ACC112 (cell line): ENCODE results near the gene PHF8.

Experiments
- H2AFZ ChIP-seq: fragments of 200-600 bp; sonication (generic); one replicate; pipeline ENCODE4 v1.6.0; 2017; ENCODE audit warnings: antibody characterized with exemption, low read length; ENCODE audit not compliant: unreplicated experiment
- H3K27ac ChIP-seq: fragments of 200-600 bp; sonication (generic); 2 replicates; pipeline ENCODE4 v1.5.1; 2014; ENCODE audit warnings: low read depth, mild to moderate bottlenecking, antibody characterized with exemption, low read length, moderate library complexity
- H3K27me3 ChIP-seq: fragments of 200-600 bp; sonication (generic); 2 replicates; pipeline ENCODE4 v1.6.1; 2014; ENCODE audit warnings: mild to moderate bottlenecking, antibody characterized with exemption, low read length, moderate library complexity, mixed read lengths; ENCODE audit not compliant: insufficient read depth
- H3K36me3 ChIP-seq: fragments of 200-600 bp; sonication (generic); 2 replicates; pipeline ENCODE4 v1.6.1; 2016; ENCODE audit warnings: mild to moderate bottlenecking, antibody characterized with exemption, low read length, moderate library complexity, mixed read lengths; ENCODE audit not compliant: insufficient read depth
- H3K4me1 ChIP-seq: fragments of 200-600 bp; sonication (generic); one replicate; pipeline ENCODE4 v1.6.1; 2016; ENCODE audit warnings: low read length, mixed read lengths; ENCODE audit not compliant: insufficient read depth, unreplicated experiment, control insufficient read depth
- H3K4me3 ChIP-seq: fragments of 200-600 bp; sonication (generic); 2 replicates; pipeline ENCODE4 v1.5.1; 2014; ENCODE audit warnings: mild to moderate bottlenecking, low read depth, low read length
- H3K79me2 ChIP-seq: fragments of 200-600 bp; sonication (generic); one replicate; pipeline ENCODE4 v1.6.0; 2016; ENCODE audit warnings: low read length; ENCODE audit not compliant: control insufficient read depth, unreplicated experiment, insufficient read depth

Gene PHF8

GRCh38 chrX:54024350-54024749 is 19.9 kb downstream of the PHF8 start:
- Histone ChIP-seq H3K36me3 (no peaks in the 10 kb centered on the region), H3K27me3 (no peaks in the 10 kb centered on the region)

DNA sequence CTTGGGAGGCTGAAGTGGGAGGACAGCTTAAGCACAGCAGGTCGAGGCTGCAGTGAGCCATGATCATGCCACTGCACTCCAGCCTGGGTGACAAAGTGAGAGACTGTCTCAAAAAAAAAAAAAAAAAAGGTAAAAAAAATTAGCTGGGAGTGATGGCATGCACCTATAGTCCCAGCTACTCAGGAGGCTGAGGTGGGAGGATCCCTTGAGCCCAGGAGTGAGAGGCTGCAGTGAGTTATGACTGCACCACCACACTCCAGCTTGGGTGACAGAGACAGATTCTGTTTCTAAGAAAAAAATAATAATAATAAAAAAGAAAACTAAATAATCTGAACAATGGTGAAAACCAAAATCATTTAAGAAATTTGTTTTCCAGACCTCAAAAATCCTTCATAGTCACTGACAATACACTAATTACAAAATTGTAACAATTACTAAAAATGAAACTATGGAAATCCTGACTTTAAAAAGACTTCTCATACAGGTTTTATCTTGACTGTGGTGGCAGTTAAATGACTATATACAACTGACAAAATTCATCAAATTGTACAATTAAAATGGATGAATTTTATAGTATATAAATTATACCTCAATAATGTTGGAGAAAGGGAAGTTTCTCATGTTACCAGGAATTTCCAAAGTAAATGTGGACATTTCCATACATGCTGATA is 31.3 kb downstream of the PHF8 start:
- H2AFZ ChIP-seq, result no peak overlapping the region
- H3K4me3 ChIP-seq, result no peak overlapping the region
- no peaks in the 10 kb centered on the region for H3K27me3 ChIP-seq
- no peaks in the 10 kb centered on the region for H3K4me1 ChIP-seq
- no peaks in the 10 kb centered on the region for H3K79me2 ChIP-seq
- H3K27ac ChIP-seq, result no peak overlapping the region
- no peaks in the 10 kb centered on the region for H3K36me3 ChIP-seq

More at GRCh38 chrX:54024350-54024749, 19.9 kb downstream of the PHF8 start:
- no peak overlapping the region for H2AFZ ChIP-seq
- H3K4me1 ChIP-seq, result no peaks in the 10 kb centered on the region
- H3K27ac ChIP-seq, result no peak overlapping the region
- H3K4me3 ChIP-seq, result no peak overlapping the region
- H3K79me2 ChIP-seq, result no peaks in the 10 kb centered on the region

DNA sequence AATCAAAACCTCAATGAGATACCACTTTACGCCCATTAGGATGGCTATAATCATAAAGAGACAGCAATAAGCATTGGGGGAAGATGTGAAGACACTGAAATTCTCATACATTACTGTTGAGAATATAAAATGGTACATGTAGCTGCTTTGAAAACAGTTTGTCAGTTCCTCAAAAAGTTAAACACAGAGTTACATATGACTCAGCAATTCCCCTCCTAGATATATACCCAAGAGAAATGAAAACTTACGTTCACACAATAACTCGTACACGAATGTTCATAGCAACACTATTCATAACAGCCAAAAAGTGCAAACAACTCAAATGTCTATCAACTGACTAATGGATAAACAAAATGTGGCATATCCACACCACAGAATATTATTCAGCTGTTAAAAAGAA is 36.6 kb downstream of the PHF8 start:
- 0 out of 2 replicates have a peak, but pooled peaks cover 4% of the 10 kb centered on the region for H3K36me3 ChIP-seq
- no peaks in the 10 kb centered on the region for H3K27me3 ChIP-seq
- no peak overlapping the region for H3K4me3 ChIP-seq
- no peak overlapping the region for H3K27ac ChIP-seq
- H3K79me2 ChIP-seq, result no peaks in the 10 kb centered on the region
- H2AFZ ChIP-seq, result no peak overlapping the region
- H3K4me1 ChIP-seq, result no peaks in the 10 kb centered on the region

DNA sequence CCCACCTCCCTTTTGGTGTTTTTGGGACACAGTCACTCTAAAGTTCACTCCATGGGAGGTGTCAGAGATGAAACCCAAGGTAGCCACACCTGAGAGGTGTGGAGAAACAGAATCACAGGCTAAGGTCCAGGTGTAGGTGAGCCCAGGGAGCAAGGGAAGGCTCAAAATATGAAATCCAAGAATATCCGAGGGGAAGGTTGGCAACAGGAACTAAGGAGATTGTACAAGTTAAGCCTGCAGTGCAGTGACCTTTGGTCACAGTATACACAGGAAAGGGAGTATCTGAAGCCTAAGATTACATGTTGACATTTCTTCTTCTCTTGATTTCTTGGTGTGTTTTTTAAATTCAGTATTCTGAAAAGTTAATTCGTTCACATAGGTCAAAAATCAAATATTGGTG is 46.5 kb downstream of the PHF8 start:
- no peaks in the 10 kb centered on the region for H3K36me3 ChIP-seq
- H3K27me3 ChIP-seq, result no peaks in the 10 kb centered on the region
- H2AFZ ChIP-seq, result no peak overlapping the region
- no peak overlapping the region for H3K4me3 ChIP-seq
- H3K79me2 ChIP-seq, result no peaks in the 10 kb centered on the region
- H3K4me1 ChIP-seq, result no peaks in the 10 kb centered on the region
- no peak overlapping the region for H3K27ac ChIP-seq

GRCh38 chrX:53992589-53992988 is 51.7 kb downstream of the PHF8 start:
- no peaks in the 10 kb centered on the region for H3K79me2 ChIP-seq
- no peak overlapping the region for H3K27ac ChIP-seq
- no peak overlapping the region for H2AFZ ChIP-seq
- no peak overlapping the region for H3K4me3 ChIP-seq
- H3K27me3 ChIP-seq, result no peaks in the 10 kb centered on the region
- H3K4me1 ChIP-seq, result no peaks in the 10 kb centered on the region
- H3K36me3 ChIP-seq, result no peaks in the 10 kb centered on the region

DNA sequence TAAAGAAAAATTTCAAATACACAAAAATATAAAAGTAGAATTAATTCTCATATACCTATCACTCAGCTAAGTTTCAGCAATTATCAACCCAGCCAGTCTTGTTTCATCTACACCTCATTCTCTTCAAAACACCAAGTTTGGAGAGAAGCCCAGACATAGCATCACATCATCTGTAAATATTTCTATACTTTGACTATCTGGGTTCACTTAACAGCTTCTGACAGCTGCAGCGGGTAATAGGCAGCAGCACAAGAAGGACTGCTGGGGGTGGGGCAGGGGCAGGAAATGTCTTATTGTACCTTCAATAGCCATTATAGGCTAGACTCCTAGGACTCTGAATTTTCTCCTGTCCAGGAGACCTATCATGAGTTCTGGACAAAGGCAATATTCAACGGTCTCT is 54.1 kb downstream of the PHF8 start:
- Histone ChIP-seq H3K27ac (no peak overlapping the region), H3K27me3 (no peaks in the 10 kb centered on the region), H2AFZ (no peak overlapping the region), H3K79me2 (no peaks in the 10 kb centered on the region), H3K4me1 (no peaks in the 10 kb centered on the region), H3K36me3 (no peaks in the 10 kb centered on the region), H3K4me3 (no peak overlapping the region)

GRCh38 chrX:53984895-53985294 is 59.4 kb downstream of the PHF8 start:
- H3K27me3 ChIP-seq, result no peaks in the 10 kb centered on the region
- H3K79me2 ChIP-seq, result no peaks in the 10 kb centered on the region
- H3K4me3 ChIP-seq, result no peak overlapping the region
- H2AFZ ChIP-seq, result no peak overlapping the region
- no peaks in the 10 kb centered on the region for H3K4me1 ChIP-seq
- H3K27ac ChIP-seq, result no peak overlapping the region
- no peaks in the 10 kb centered on the region for H3K36me3 ChIP-seq

- Histone ChIP-seq H3K27ac (no peak overlapping the region), H3K36me3 (peaks cover 7% of the 10 kb centered on the region; the same call in 1 of the 2 replicates), H3K79me2 (no peaks in the 10 kb centered on the region), H3K27me3 (no peaks in the 10 kb centered on the region), H2AFZ (no peak overlapping the region), H3K4me1 (no peaks in the 10 kb centered on the region), H3K4me3 (no peak overlapping the region)
Measured at GRCh38 chrX:53974529-53974928, 69.7 kb downstream of the PHF8 start.

DNA sequence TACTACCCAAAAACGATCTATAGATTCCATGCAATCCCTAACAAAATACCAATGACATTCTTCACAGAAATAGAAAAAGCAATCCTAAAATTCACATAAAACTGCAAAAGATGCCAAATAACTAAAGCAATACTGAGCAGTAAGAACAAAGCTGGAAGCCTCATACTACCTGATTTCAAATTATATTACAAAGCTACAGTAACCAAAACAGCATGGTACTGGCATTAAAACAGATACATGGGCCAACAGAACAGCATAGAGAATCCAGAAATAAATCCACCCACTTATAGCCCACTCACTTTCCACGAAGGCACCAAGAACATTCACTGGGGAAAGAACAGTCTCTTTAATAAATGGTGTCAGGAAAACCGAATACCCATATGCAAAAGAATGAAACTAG is 74.7 kb downstream of the PHF8 start:
- Histone ChIP-seq H3K79me2 (no peaks in the 10 kb centered on the region), H3K4me1 (no peaks in the 10 kb centered on the region), H3K4me3 (no peak overlapping the region), H2AFZ (no peak overlapping the region), H3K36me3 (peaks cover 3% of the 10 kb centered on the region; the same call in 1 of the 2 replicates), H3K27ac (no peak overlapping the region), H3K27me3 (no peaks in the 10 kb centered on the region)

DNA sequence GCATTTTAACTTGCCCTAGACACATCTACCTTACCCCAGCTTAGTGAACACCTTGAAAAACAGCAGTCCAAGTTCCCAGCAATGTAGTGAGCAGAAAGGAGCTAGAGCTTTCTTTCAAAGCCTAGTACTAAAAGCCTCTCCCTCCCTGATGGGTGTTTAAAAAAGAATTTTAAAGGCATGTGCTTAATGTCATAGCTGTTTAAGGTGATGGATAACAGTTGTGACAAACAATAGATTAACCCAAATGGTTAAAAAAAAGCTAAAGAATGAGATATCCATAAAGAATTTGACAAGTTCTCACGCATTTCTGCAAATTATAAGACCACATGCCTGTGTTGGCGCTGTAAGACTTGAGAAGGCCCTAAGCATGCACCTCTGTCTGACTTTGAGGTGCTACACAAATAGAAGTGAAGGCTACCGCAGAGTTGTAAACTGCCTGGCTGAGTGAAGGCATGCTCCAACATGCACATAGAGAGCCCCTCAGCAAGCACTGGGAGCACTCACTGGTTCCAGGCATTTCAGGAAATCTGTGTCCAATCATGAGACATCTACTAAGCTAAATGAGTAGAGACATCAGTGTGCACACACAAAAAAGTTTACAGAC is 94.0 kb downstream of the PHF8 start:
- H3K27me3 ChIP-seq, result no peaks in the 10 kb centered on the region
- H3K4me3 ChIP-seq, result no peak overlapping the region
- H3K27ac ChIP-seq, result no peak overlapping the region
- no peaks in the 10 kb centered on the region for H3K36me3 ChIP-seq
- no peaks in the 10 kb centered on the region for H3K4me1 ChIP-seq
- no peak overlapping the region for H2AFZ ChIP-seq
- H3K79me2 ChIP-seq, result no peaks in the 10 kb centered on the region

DNA sequence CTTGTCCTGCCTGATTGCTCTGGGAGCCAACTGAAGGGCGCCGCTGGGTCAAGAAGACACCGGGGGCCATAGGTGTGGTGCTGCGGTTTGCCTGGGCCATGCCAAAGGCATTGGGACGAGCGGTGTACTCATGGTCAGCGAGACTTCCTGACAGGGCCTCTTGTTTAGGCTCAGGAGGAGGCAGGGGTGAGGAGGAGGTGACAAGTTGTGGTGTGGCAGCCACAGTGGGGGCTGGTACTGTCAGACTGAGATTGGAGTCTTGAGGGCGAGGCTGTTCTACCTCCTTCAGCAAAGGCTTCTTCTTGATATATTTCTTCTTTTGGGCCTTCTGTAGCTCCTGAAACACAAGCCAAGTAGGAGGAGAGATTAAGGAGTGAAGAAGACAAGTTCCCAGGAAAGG is 104.1 kb downstream of the PHF8 start:
- no peak overlapping the region for H2AFZ ChIP-seq
- no peaks in the 10 kb centered on the region for H3K4me1 ChIP-seq
- H3K27me3 ChIP-seq, result no peaks in the 10 kb centered on the region
- H3K4me3 ChIP-seq, result no peak overlapping the region
- H3K79me2 ChIP-seq, result no peaks in the 10 kb centered on the region
- no peak overlapping the region for H3K27ac ChIP-seq
- H3K36me3 ChIP-seq, result no peaks in the 10 kb centered on the region
